Liver (tissue), 9 donors: Measurements from ENCODE around the gene CYP1B1. TPM values are rescaled to one million over a fixed set of nuclear protein-coding genes. Genes with fewer than 3 reads are reported as not detected.

ENCODE experiments used
- DNase-seq: peaks from one replicate; pipeline ENCODE4 v3.0.0-alpha.2; 2017; ENCODE audit warnings: low spot score
- H3K27ac ChIP-seq, 2 donors: one replicate each; pipeline ENCODE4 v1.7.0; 2013; ENCODE audit warnings: inconsistent platforms in 2 of 2, low read length in 2 of 2, control low read depth in 1 of 2, low read depth in 1 of 2, mild to moderate bottlenecking in 1 of 2
- H3K27me3 ChIP-seq, 4 donors: one replicate each; pipeline versions ENCODE4 v1.6.1 to v1.7.0; 2013; ENCODE audit warnings: low read length in 3 of 4, inconsistent platforms in 1 of 4, mild to moderate bottlenecking in 1 of 4, moderate library complexity in 1 of 4; ENCODE audit not compliant: control insufficient read depth in 4 of 4, insufficient read depth in 4 of 4
- H3K36me3 ChIP-seq, 4 donors: one replicate each; pipeline versions ENCODE4 v1.6.1 to v1.7.0; 2013; ENCODE audit warnings: low read length in 3 of 4, mild to moderate bottlenecking in 3 of 4, low read depth in 1 of 4, moderate library complexity in 1 of 4; ENCODE audit not compliant: control insufficient read depth in 4 of 4, insufficient read depth in 3 of 4
- H3K4me1 ChIP-seq, 4 donors: one replicate each; pipeline versions ENCODE4 v1.6.1 to v1.7.0; 2013; ENCODE audit warnings: low read length in 3 of 4, mild to moderate bottlenecking in 3 of 4, moderate library complexity in 1 of 4; ENCODE audit not compliant: control insufficient read depth in 4 of 4, insufficient read depth in 4 of 4
- H3K4me3 ChIP-seq, 3 donors: one replicate each; pipeline versions ENCODE4 v1.6.1 to v1.7.0; 2013; ENCODE audit warnings: low read length in 3 of 3, control low read depth in 1 of 3, low read depth in 1 of 3, mild to moderate bottlenecking in 1 of 3
- H3K9ac ChIP-seq, 2 donors: one replicate each; pipeline ENCODE4 v1.7.0; 2013; ENCODE audit warnings: low read length in 2 of 2, mild to moderate bottlenecking in 2 of 2, moderate library complexity in 2 of 2, control low read depth in 1 of 2, low read depth in 1 of 2
- H3K9me3 ChIP-seq, 4 donors: one replicate each; pipeline versions ENCODE4 v1.6.1 to v1.7.0; 2013; ENCODE audit warnings: low read length in 3 of 4; ENCODE audit not compliant: control insufficient read depth in 4 of 4
- EGR1 ChIP-seq, 2 donors: IDR thresholded peaks; 2 replicates each; pipeline ENCODE4 v1.6.1; 2016 to 2018; ENCODE audit warnings: antibody characterized with exemption in 2 of 2, low read depth in 2 of 2
- FOXA1 ChIP-seq: IDR thresholded peaks from 2 replicates; pipeline ENCODE4 v1.6.1; 2016; ENCODE audit warnings: antibody characterized with exemption
- FOXA2 ChIP-seq: IDR thresholded peaks from 2 replicates; pipeline ENCODE4 v1.6.1; 2016; ENCODE audit warnings: antibody characterized with exemption
- HNF4A ChIP-seq, 2 donors: conservative IDR thresholded peaks; 2 replicates each; pipeline ENCODE4 v1.6.1; 2016; ENCODE audit warnings: antibody characterized with exemption in 2 of 2, mild to moderate bottlenecking in 2 of 2
- HNF4G ChIP-seq: IDR thresholded peaks from 2 replicates; pipeline ENCODE4 v1.6.1; 2016; ENCODE audit warnings: antibody characterized with exemption
- JUND ChIP-seq, 2 donors: IDR thresholded peaks; 2 replicates each; pipeline ENCODE4 v1.6.1; 2016; ENCODE audit warnings: antibody characterized with exemption in 2 of 2
- NR2F2 ChIP-seq: IDR thresholded peaks from 2 replicates; pipeline ENCODE4 v1.6.1; 2016; ENCODE audit warnings: antibody characterized with exemption
- SP1 ChIP-seq: IDR thresholded peaks from 2 replicates; pipeline ENCODE4 v1.6.1; 2018; ENCODE audit warnings: antibody characterized with exemption, mild to moderate bottlenecking
- TAF1 ChIP-seq: conservative IDR thresholded peaks from 2 replicates; pipeline ENCODE4 v1.6.1; 2016; ENCODE audit warnings: antibody characterized with exemption, mild to moderate bottlenecking
- YY1 ChIP-seq: IDR thresholded peaks from 2 replicates; pipeline ENCODE4 v1.6.1; 2016; ENCODE audit warnings: antibody characterized with exemption, mild to moderate bottlenecking
- WGBS: extraction: QIAGEN DNeasy Blood & Tissue Kit; methylation state at CpG from one replicate; pipeline ENCODE4 v1.1.7; 2013; 5-methylcytosine and 5-hydroxymethylcytosine counted together
- polyA plus RNA-seq, 2 donors: library from polyadenylated mRNA; stranded (reverse) in 1 of 2; unstranded in 1 of 2; fragments of 200-250 nt in 1 of 2; fragments of >200 nt in 1 of 2; fragmentation: Nextera tagmentation in 1 of 2; extraction: Ambion mirVana in 1 of 2; gene quantifications; one replicate each; pipeline versions ENCODE4 v1.2.1 to v1.2.3, GENCODE V29; 2013 to 2015
- total RNA-seq, 2 donors: library from RNA; depleted of rRNA; stranded (reverse); fragments of >200 nt; gene quantifications; one replicate each; pipeline ENCODE4 v1.2.3, GENCODE V29; 2014
- TF ChIP-seq, protein P1 (sequence below): IDR thresholded peaks from 2 replicates; pipeline ENCODE4 v1.6.1; 2016; ENCODE audit warnings: antibody characterized with exemption, mild to moderate bottlenecking
- TF ChIP-seq, protein P2 (sequence below): IDR thresholded peaks from 2 replicates; pipeline ENCODE4 v1.6.1; 2016; ENCODE audit warnings: antibody characterized with exemption
- donor health status: healthy.
- donor health status: healthy.
- donor health status: healthy.
- donor health status: healthy.
- donor health status: healthy.

The CYP1B1 gene
- total and polyA plus RNA-seq, 4 donors: 0.84 to 6.8 (median 3.2) TPM

DNA sequence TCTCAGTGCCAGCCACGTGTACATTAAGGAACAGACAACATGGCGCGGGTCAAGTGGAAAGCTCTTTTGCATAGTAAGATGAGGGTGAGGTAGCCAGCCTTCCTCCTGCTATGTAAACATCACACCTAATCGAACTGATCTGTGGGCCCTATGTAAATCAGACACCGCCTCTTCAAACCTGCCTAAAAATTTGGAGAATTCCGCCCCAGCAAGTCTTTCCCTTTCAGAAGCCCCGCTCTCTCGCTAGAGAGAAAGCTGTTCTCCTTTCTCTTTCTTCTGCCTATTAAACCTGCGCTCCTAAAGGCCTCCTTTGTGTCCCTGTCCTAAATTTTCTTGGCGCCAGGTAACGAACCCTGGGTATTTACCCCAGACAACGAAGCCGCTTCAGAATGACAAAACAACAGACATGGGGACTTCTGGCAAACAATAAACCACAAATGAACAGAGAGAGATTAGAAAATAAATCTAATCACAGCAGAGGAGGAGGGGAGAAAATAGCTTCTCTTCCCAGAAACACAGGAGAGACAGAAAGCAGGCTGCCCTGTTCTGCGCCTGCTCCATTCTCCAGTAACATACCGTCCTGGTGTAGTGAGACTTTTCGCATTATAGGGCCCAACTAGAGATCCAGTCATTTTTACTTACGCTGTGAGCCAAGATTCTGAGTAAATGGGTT lies 31.9 kb upstream of the CYP1B1 start:
- Histone ChIP-seq H3K4me1 (peaks cover 9 to 23% (median 21%) of the 10 kb centered on the region in 4 donors), H3K27me3 (no peaks in the 10 kb centered on the region), H3K36me3 (no peaks in the 10 kb centered on the region), H3K9ac (no peak overlapping the region), H3K9me3 (no peaks in the 10 kb centered on the region), H3K4me3 (no peak overlapping the region), H3K27ac (no peak overlapping the region)
- no peak for DNase-seq
- 94% methylated on average over 17 of the region's 17 CpGs for WGBS
- no peak for TF ChIP-seq SP1
- TF ChIP-seq TAF1: no peak
- TF ChIP-seq HNF4G: no peak
- TF ChIP-seq, protein P1, sequence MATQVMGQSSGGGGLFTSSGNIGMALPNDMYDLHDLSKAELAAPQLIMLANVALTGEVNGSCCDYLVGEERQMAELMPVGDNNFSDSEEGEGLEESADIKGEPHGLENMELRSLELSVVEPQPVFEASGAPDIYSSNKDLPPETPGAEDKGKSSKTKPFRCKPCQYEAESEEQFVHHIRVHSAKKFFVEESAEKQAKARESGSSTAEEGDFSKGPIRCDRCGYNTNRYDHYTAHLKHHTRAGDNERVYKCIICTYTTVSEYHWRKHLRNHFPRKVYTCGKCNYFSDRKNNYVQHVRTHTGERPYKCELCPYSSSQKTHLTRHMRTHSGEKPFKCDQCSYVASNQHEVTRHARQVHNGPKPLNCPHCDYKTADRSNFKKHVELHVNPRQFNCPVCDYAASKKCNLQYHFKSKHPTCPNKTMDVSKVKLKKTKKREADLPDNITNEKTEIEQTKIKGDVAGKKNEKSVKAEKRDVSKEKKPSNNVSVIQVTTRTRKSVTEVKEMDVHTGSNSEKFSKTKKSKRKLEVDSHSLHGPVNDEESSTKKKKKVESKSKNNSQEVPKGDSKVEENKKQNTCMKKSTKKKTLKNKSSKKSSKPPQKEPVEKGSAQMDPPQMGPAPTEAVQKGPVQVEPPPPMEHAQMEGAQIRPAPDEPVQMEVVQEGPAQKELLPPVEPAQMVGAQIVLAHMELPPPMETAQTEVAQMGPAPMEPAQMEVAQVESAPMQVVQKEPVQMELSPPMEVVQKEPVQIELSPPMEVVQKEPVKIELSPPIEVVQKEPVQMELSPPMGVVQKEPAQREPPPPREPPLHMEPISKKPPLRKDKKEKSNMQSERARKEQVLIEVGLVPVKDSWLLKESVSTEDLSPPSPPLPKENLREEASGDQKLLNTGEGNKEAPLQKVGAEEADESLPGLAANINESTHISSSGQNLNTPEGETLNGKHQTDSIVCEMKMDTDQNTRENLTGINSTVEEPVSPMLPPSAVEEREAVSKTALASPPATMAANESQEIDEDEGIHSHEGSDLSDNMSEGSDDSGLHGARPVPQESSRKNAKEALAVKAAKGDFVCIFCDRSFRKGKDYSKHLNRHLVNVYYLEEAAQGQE: no peak

DNA sequence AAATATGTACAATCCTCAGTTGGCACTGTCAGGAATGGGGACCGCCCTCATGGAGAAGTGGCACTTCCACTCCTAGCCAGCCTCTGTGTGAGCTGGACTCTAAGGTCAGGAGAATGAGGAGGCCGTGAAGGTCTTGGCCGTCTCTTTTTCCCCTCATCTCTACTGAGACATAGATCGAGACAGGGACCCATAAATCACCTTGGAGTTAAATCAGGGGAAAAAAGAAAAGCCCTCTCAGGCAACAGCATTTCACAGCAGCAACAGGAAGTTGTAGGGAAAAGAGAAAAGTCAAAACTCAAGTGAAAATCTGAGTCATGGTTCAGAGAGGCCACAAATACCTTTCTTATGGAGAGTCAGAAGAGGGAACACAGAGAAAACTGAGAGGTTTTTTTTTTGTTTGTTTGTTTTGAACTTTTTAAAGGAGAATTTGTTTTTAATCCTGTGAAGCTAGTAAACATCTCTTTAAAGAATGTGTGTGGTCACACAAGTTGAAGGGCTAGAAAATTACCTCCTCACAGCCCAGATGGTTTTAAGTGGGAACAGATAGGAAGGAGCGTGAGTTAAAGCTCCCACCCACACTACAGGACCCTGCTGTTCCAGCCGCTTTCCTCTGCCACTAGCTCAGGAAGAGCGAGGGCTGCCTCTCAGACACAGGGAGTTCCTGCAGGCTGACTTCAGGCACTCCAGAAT lies 30.6 kb upstream of the CYP1B1 start:
- no peaks in the 10 kb centered on the region for H3K9me3 ChIP-seq
- peaks cover 9 to 23% (median 20%) of the 10 kb centered on the region in 4 donors for H3K4me1 ChIP-seq
- no peak for DNase-seq
- H3K36me3 ChIP-seq: no peaks in the 10 kb centered on the region
- no peak overlapping the region for H3K4me3 ChIP-seq
- H3K9ac ChIP-seq: no peak overlapping the region
- 73% methylated on average over 7 of the region's 7 CpGs for WGBS
- no peak overlapping the region for H3K27ac ChIP-seq
- no peak for TF ChIP-seq TAF1
- TF ChIP-seq EGR1 (IDR thresholded peaks at IDR 0.05; ENCODE audit: low read depth in 2 of 2): no peak
- TF ChIP-seq, protein P1: no peak
- no peak for TF ChIP-seq FOXA2
- TF ChIP-seq YY1: no peak
- TF ChIP-seq FOXA1: no peak
- TF ChIP-seq SP1: no peak
- TF ChIP-seq, protein P2, sequence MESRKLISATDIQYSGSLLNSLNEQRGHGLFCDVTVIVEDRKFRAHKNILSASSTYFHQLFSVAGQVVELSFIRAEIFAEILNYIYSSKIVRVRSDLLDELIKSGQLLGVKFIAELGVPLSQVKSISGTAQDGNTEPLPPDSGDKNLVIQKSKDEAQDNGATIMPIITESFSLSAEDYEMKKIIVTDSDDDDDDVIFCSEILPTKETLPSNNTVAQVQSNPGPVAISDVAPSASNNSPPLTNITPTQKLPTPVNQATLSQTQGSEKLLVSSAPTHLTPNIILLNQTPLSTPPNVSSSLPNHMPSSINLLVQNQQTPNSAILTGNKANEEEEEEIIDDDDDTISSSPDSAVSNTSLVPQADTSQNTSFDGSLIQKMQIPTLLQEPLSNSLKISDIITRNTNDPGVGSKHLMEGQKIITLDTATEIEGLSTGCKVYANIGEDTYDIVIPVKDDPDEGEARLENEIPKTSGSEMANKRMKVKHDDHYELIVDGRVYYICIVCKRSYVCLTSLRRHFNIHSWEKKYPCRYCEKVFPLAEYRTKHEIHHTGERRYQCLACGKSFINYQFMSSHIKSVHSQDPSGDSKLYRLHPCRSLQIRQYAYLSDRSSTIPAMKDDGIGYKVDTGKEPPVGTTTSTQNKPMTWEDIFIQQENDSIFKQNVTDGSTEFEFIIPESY: no peak
- TF ChIP-seq NR2F2: no peak
- TF ChIP-seq HNF4G: no peak
- TF ChIP-seq JUND (IDR thresholded peaks at IDR 0.05): no peak
- no peak for TF ChIP-seq HNF4A (conservative IDR thresholded peaks at IDR 0.05)
- H3K27me3 ChIP-seq: no peaks in the 10 kb centered on the region
